H1 (cell line): ENCODE measurements around the gene FCMR. TPM values are rescaled to one million over a fixed set of nuclear protein-coding genes. Genes with fewer than 3 reads are reported as not detected.

Source experiments
- CTCF ChIA-PET: fragments of 300-600 bp; sonication (Branson Sonifier 250); formaldehyde crosslinking; loops from one replicate; lab custom pipeline; 2021; ENCODE audit not compliant: partially characterized antibody; lab: Charles Lee
- POLR2A ChIA-PET: fragments of 300-600 bp; sonication (Branson Sonifier 250); formaldehyde crosslinking; loops from one replicate; lab custom pipeline; 2021; ENCODE audit warnings: inconsistent platforms; ENCODE audit not compliant: partially characterized antibody; lab: Charles Lee
- DNase-seq, 2 experiments: peaks; one replicate each; pipeline versions ENCODE4 v3.0.0 to v3.0.0-alpha.2; 2010 to 2022; ENCODE audit warnings: low spot score in 2 of 2, low read depth in 1 of 2, mixed read lengths in 1 of 2
- FAIRE-seq: peaks from 2 replicates; lab custom pipeline; 2011; peaks lifted over from hg19 to GRCh38; lab: Jason Lieb, UNC
- H2AFZ ChIP-seq: 2 replicates; pipeline ENCODE4 v1.8.1; 2012; ENCODE audit warnings: low read length, inconsistent platforms
- H2AK5ac ChIP-seq: 2 replicates; pipeline ENCODE4 v1.6.1; 2013; ENCODE audit warnings: low read depth, low read length
- H2BK120ac ChIP-seq: replicated peaks from 2 replicates; pipeline ENCODE3; 2013; ENCODE audit warnings: low read depth, low read length, inconsistent platforms
- H2BK12ac ChIP-seq: 2 replicates; pipeline ENCODE4 v1.6.1; 2013; ENCODE audit warnings: low read depth, low read length
- H2BK15ac ChIP-seq: 2 replicates; pipeline ENCODE4 v1.6.1; 2013; ENCODE audit warnings: low read length
- H2BK20ac ChIP-seq: 2 replicates; pipeline ENCODE4 v1.6.1; 2013; ENCODE audit warnings: low read length
- H2BK5ac ChIP-seq: 2 replicates; pipeline ENCODE4 v1.6.1; 2013; ENCODE audit warnings: low read depth, low read length
- H3K14ac ChIP-seq: 2 replicates; pipeline ENCODE4 v1.6.1; 2013; ENCODE audit warnings: inconsistent platforms; ENCODE audit not compliant: insufficient read length
- H3K18ac ChIP-seq: 2 replicates; pipeline ENCODE4 v1.6.1; 2013; ENCODE audit warnings: low read length; ENCODE audit errors: extremely low read depth
- H3K23ac ChIP-seq: 2 replicates; pipeline ENCODE4 v1.6.1; 2013; ENCODE audit warnings: inconsistent platforms; ENCODE audit not compliant: insufficient read length
- H3K23me2 ChIP-seq: 2 replicates; pipeline ENCODE4 v1.6.1; 2013; ENCODE audit warnings: low read depth, low read length
- H3K27ac ChIP-seq: 2 replicates; pipeline ENCODE4 v1.6.1; 2011; ENCODE audit warnings: low read depth, low read length, inconsistent platforms
- H3K27me3 ChIP-seq, 4 experiments: replicated peaks in 1 of 4; 1 replicate in 1 of 4; 2 replicates in 3 of 4; pipeline versions ENCODE4 v1.6.1 to v1.8.1; 2011 to 2013; ENCODE audit warnings: low read length in 3 of 4, mild to moderate bottlenecking in 3 of 4, inconsistent platforms in 2 of 4, mixed read lengths in 2 of 4, moderate library complexity in 1 of 4; ENCODE audit not compliant: control insufficient read depth in 3 of 4, insufficient read depth in 3 of 4; ENCODE audit errors: extremely low read depth in 1 of 4
- H3K36me3 ChIP-seq, 4 experiments: 2 replicates each; pipeline versions ENCODE4 v1.6.1 to v1.8.1; 2011 to 2013; ENCODE audit warnings: mild to moderate bottlenecking in 4 of 4, low read length in 3 of 4, moderate library complexity in 2 of 4, control low read depth in 1 of 4, inconsistent platforms in 1 of 4; ENCODE audit not compliant: insufficient read depth in 4 of 4, control insufficient read depth in 2 of 4
- H3K4ac ChIP-seq: replicated peaks from 2 replicates; pipeline ENCODE3; 2013; ENCODE audit warnings: low read length, low read depth, mixed read lengths, inconsistent platforms; ENCODE audit not compliant: insufficient read length
- H3K4me1 ChIP-seq, 4 experiments: replicated peaks in 1 of 4; 1 replicate in 1 of 4; 2 replicates in 3 of 4; pipeline versions ENCODE4 v1.6.1 to v1.8.1; 2011 to 2013; ENCODE audit warnings: low read length in 3 of 4, inconsistent platforms in 2 of 4, mixed read lengths in 1 of 4; ENCODE audit not compliant: insufficient read depth in 4 of 4, control insufficient read depth in 3 of 4
- H3K4me2 ChIP-seq, 2 experiments: 2 replicates each; pipeline versions ENCODE4 v1.6.1 to v1.8.1; 2011 to 2013; ENCODE audit warnings: low read depth in 2 of 2, low read length in 2 of 2, control low read depth in 1 of 2, inconsistent platforms in 1 of 2, mild to moderate bottlenecking in 1 of 2; ENCODE audit not compliant: insufficient read depth in 1 of 2
- H3K4me3 ChIP-seq, 4 experiments: fragments of 200-600, 300-600 bp in 1 of 4; sonication (generic), shearing (Covaris generic), sonication (Bioruptor Twin) in 1 of 4; 2 replicates each; pipeline versions ENCODE4 v1.5.1 to v1.8.1; 2011 to 2016; ENCODE audit warnings: low read length in 4 of 4, low read depth in 3 of 4, control low read depth in 2 of 4, inconsistent platforms in 2 of 4, mild to moderate bottlenecking in 2 of 4, mixed read lengths in 1 of 4, moderate library complexity in 1 of 4; ENCODE audit not compliant: insufficient read depth in 2 of 4; ENCODE audit errors: extremely low read depth in 1 of 4
- H3K56ac ChIP-seq: replicated peaks from 2 replicates; pipeline ENCODE3; 2013; ENCODE audit warnings: low read depth, mild to moderate bottlenecking, mixed read lengths, low read length, inconsistent platforms; ENCODE audit not compliant: insufficient read length
- H3K79me1 ChIP-seq: 2 replicates; pipeline ENCODE4 v1.6.1; 2013; ENCODE audit warnings: low read depth, low read length, control low read depth
- H3K79me2 ChIP-seq, 2 experiments: 2 replicates each; pipeline versions ENCODE4 v1.6.1 to v1.8.1; 2012 to 2013; ENCODE audit warnings: low read length in 2 of 2, mild to moderate bottlenecking in 2 of 2, inconsistent platforms in 1 of 2; ENCODE audit not compliant: insufficient read depth in 2 of 2, control insufficient read depth in 1 of 2
- H3K9ac ChIP-seq, 4 experiments: replicated peaks in 1 of 4; 1 replicate in 1 of 4; 2 replicates in 3 of 4; pipeline versions ENCODE4 v1.6.1 to v1.8.1; 2011 to 2013; ENCODE audit warnings: low read depth in 3 of 4, low read length in 3 of 4, control low read depth in 2 of 4, mild to moderate bottlenecking in 2 of 4, moderate library complexity in 2 of 4, inconsistent platforms in 1 of 4; ENCODE audit errors: extremely low read depth in 1 of 4
- H3K9me3 ChIP-seq, 2 experiments: 2 replicates each; pipeline versions ENCODE4 v1.6.1 to v1.8.1; 2012 to 2013; ENCODE audit warnings: mild to moderate bottlenecking in 2 of 2, moderate library complexity in 2 of 2, control low read depth in 1 of 2, inconsistent platforms in 1 of 2, low read depth in 1 of 2, low read length in 1 of 2, mixed read lengths in 1 of 2; ENCODE audit not compliant: insufficient read depth in 2 of 2
- H4K20me1 ChIP-seq, 2 experiments: replicated peaks in 1 of 2; 2 replicates each; pipeline versions ENCODE3 to v1.8.1; 2011 to 2013; ENCODE audit warnings: inconsistent platforms in 2 of 2, low read length in 2 of 2, mild to moderate bottlenecking in 1 of 2; ENCODE audit not compliant: insufficient read depth in 2 of 2, control insufficient read depth in 1 of 2
- H4K5ac ChIP-seq: 2 replicates; pipeline ENCODE4 v1.6.1; 2013; ENCODE audit warnings: low read length, low read depth, mixed read lengths, inconsistent platforms; ENCODE audit not compliant: insufficient read length
- H4K8ac ChIP-seq: 2 replicates; pipeline ENCODE4 v1.8.0; 2013; ENCODE audit warnings: mild to moderate bottlenecking, moderate library complexity, low read length, inconsistent platforms; ENCODE audit not compliant: insufficient read depth; ENCODE audit errors: extremely low read depth
- H4K91ac ChIP-seq: replicated peaks from 2 replicates; pipeline ENCODE3; 2013; ENCODE audit warnings: low read length, mixed read lengths, inconsistent platforms; ENCODE audit not compliant: insufficient read length
- BCL11A ChIP-seq, 2 experiments: IDR thresholded peaks; one replicate each; pipeline ENCODE4 v1.6.1; 2011; ENCODE audit warnings: low read depth in 2 of 2, low read length in 2 of 2, mild to moderate bottlenecking in 2 of 2
- CHD1 ChIP-seq: IDR thresholded peaks from 2 replicates; pipeline ENCODE4 v1.6.1; 2012; ENCODE audit warnings: low read depth, low read length, improper control_type of control experiment
- CHD2 ChIP-seq: IDR thresholded peaks from 2 replicates; pipeline ENCODE4 v1.6.1; 2012; ENCODE audit warnings: low read length, improper control_type of control experiment
- CREB1 ChIP-seq: IDR thresholded peaks from 2 replicates; pipeline ENCODE4 v1.6.1; 2012; ENCODE audit warnings: inconsistent platforms
- EGR1 ChIP-seq: IDR thresholded peaks from 2 replicates; pipeline ENCODE4 v1.6.1; 2011; ENCODE audit warnings: low read depth, low read length, borderline replicate concordance
- HDAC6 ChIP-seq: IDR thresholded peaks from one replicate; pipeline ENCODE4 v1.7.1; 2012; ENCODE audit warnings: low read depth, mild to moderate bottlenecking, inconsistent platforms, low read length, moderate library complexity
- MAFK ChIP-seq: IDR thresholded peaks from 2 replicates; pipeline ENCODE4 v1.6.1; 2012; ENCODE audit warnings: low read depth, mild to moderate bottlenecking, improper control_type of control experiment, low read length
- NRF1 ChIP-seq: IDR thresholded peaks from 2 replicates; pipeline ENCODE4 v1.6.1; 2011; ENCODE audit warnings: mild to moderate bottlenecking, low read depth, low read length, improper control_type of control experiment
- RAD21 ChIP-seq, 2 experiments: IDR thresholded peaks in 1 of 2; conservative IDR thresholded peaks in 1 of 2; 2 replicates each; pipeline ENCODE4 v1.6.1; 2011; ENCODE audit warnings: low read depth in 2 of 2, low read length in 2 of 2, improper control_type of control experiment in 1 of 2, inconsistent platforms in 1 of 2, mild to moderate bottlenecking in 1 of 2, moderate library complexity in 1 of 2
- SIRT6 ChIP-seq: IDR thresholded peaks from one replicate; pipeline ENCODE4 v1.7.1; 2012; ENCODE audit warnings: low read length, inconsistent platforms
- SP2 ChIP-seq: IDR thresholded peaks from 2 replicates; pipeline ENCODE4 v1.6.1; 2012; ENCODE audit warnings: mild to moderate bottlenecking, low read length, inconsistent platforms
- SP4 ChIP-seq: IDR thresholded peaks from 2 replicates; pipeline ENCODE4 v1.6.1; 2012; ENCODE audit warnings: low read length, inconsistent platforms
- WGBS, 2 experiments: shearing (Covaris generic) in 1 of 2; methylation state at CpG; one replicate each; pipeline versions ENCODE4 v1.1.6 to v1.1.7; 2013 to 2015; ENCODE audit warnings: low lambda C conversion rate in 2 of 2, mixed read lengths in 2 of 2, inconsistent platforms in 1 of 2, low coverage in 1 of 2, missing lambda C conversion rate in 1 of 2; ENCODE audit not compliant: insufficient replicate concordance in 2 of 2, insufficient coverage in 1 of 2, insufficient read length in 1 of 2; ENCODE audit errors: extremely low coverage in 1 of 2, missing lambda C conversion rate in 1 of 2; 5-methylcytosine and 5-hydroxymethylcytosine counted together
- polyA plus RNA-seq, 7 experiments: library from polyadenylated mRNA; depleted of rRNA in 3 of 7; stranded (reverse) in 5 of 7; unstranded in 2 of 7; fragments of >200 nt in 5 of 7; fragments of 200-250 nt in 2 of 7; gene quantifications; 1 replicate in 5 of 7; 2 replicates in 1 of 7; 4 replicates in 1 of 7; pipeline versions ENCODE4 v1.2.1 to v1.2.3, GENCODE V29; 2011 to 2013; ENCODE audit warnings: missing spikeins in 2 of 7, mixed read lengths in 2 of 7
- total RNA-seq: library from RNA; stranded (reverse); fragmentation: NEBNext Ultra II Directional; extraction: Animal tissue kit (Norgen Biotek cat#: 25700); gene quantifications from 2 replicates; pipeline ENCODE4 v1.2.1, GENCODE V29; 2021

Gene FCMR
- total and polyA plus RNA-seq, 2 of the 8 experiments (the other 6 are each of a cell fraction or from before 2014, with no cell fraction given), result 0.53 TPM; not detected in 1

DNA sequence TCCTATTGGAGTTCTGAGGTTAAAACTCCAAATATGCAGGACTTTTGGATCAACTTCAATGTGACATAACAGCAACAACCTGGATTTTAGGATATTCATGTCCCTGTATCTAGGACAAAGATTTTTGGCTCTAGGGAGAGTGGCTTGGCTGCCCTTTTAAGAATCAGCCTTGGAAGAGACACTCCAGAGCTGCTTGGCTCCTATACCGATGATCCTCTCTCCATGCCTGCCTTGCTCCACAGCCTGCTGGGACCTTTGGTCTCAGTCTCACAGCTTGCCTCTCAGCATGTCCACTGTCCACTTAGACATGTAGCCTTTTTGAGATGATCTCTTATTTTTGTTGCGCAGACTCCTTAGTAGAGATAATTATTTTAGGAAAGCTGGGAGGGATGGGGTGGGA lies 4.5 kb upstream of the FCMR start:
- POLR2A ChIA-PET, result interaction anchor here (0.6 kb wide), 1 partner anchor 60 kb away, joined by 3 read pairs; no protein-coding TSS in a partner anchor
- WGBS, 2 experiments, result 97% methylated on average over 2 of the region's 2 CpGs; no CpG with 5 or more reads in 1 of the 2 experiments
- no peak for FAIRE-seq

More for the DNA sequence above, 4.5 kb upstream of the FCMR start:
- DNase-seq, result no peak
- Histone ChIP-seq H4K5ac (no peak overlapping the region), H3K27ac (no peak overlapping the region), H3K14ac (no peak overlapping the region), H2BK20ac (no peak overlapping the region), H3K9me3 (no peaks in the 10 kb centered on the region; a peak in 1 of 4 replicates), H4K8ac (no peak overlapping the region), H3K9ac (no peak overlapping the region), H2BK12ac (no peak overlapping the region), H3K56ac (no peak overlapping the region), H3K23ac (no peak overlapping the region), H3K4ac (no peak overlapping the region), H3K79me1 (0 out of 2 replicates have a peak, but pooled peaks cover 2% of the 10 kb centered on the region), H3K23me2 (peaks cover 12% of the 10 kb centered on the region), H3K4me3 (no peak overlapping the region), H3K36me3 (peaks cover 0 to 5% (median 0%) of the 10 kb centered on the region in 4 experiments; a peak in 1 of 8 replicates), H3K4me1 (no peaks in the 10 kb centered on the region), H3K18ac (no peak overlapping the region), H2BK5ac (no peak overlapping the region), H2AK5ac (no peak overlapping the region), H3K79me2 (no peaks in the 10 kb centered on the region), H2AFZ (no peak overlapping the region), H3K4me2 (no peak overlapping the region), H4K91ac (no peak overlapping the region), H3K27me3 (peaks cover 0 to 2% (median 0%) of the 10 kb centered on the region in 4 experiments; a peak in 1 of 7 replicates), H2BK120ac (no peak overlapping the region), H4K20me1 (peaks cover 0 to 11% of the 10 kb centered on the region in 2 experiments), H2BK15ac (no peak overlapping the region)
- no peak for TF ChIP-seq BCL11A (IDR thresholded peaks at IDR 0.05; ENCODE audit: low read depth in 2 of 2, low read length in 2 of 2)
- TF ChIP-seq CREB1, result no peak
- no peak for TF ChIP-seq SP2
- TF ChIP-seq CHD2, result no peak
- TF ChIP-seq NRF1, result no peak
- no peak for TF ChIP-seq HDAC6
- TF ChIP-seq MAFK, result no peak
- no peak for TF ChIP-seq CHD1
- no peak for TF ChIP-seq SIRT6
- TF ChIP-seq SP4, result no peak
- TF ChIP-seq RAD21 (IDR thresholded peaks at IDR 0.05 in 1 of 2, conservative IDR thresholded peaks at IDR 0.05 in 1 of 2; ENCODE audit: low read depth in 2 of 2, low read length in 2 of 2), result no peak
- TF ChIP-seq EGR1, result no peak
- CTCF ChIA-PET, result interaction anchor here (1.0 to 13.8 kb wide), 8 partner anchors 9 to 128 kb away, joined by 3 to 226 read pairs (median 4); partner anchors contain the start of genes FCMR and PIGR
